ENCODE results near the gene MOSMO.

DNA sequence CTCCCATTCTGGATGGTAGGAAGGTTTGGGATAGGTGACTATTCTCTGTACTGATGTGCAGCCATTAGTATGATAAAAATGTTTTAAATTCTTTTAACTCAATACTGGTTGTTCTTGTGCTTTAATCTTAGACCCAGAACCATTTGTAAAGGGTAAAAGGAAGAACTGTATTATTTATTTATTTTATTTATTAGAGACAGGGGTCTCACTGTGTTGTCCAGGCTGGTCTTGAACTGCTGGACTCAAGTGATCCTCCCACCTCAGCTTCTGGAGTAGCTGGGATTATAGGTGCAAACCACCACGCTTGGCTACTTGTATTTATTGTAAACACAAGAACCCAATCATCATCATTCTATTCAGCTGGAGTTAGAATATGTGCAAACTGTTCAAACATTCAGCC lies 2.2 kb upstream of the MOSMO start:
- TF ChIP-seq, protein P1, sequence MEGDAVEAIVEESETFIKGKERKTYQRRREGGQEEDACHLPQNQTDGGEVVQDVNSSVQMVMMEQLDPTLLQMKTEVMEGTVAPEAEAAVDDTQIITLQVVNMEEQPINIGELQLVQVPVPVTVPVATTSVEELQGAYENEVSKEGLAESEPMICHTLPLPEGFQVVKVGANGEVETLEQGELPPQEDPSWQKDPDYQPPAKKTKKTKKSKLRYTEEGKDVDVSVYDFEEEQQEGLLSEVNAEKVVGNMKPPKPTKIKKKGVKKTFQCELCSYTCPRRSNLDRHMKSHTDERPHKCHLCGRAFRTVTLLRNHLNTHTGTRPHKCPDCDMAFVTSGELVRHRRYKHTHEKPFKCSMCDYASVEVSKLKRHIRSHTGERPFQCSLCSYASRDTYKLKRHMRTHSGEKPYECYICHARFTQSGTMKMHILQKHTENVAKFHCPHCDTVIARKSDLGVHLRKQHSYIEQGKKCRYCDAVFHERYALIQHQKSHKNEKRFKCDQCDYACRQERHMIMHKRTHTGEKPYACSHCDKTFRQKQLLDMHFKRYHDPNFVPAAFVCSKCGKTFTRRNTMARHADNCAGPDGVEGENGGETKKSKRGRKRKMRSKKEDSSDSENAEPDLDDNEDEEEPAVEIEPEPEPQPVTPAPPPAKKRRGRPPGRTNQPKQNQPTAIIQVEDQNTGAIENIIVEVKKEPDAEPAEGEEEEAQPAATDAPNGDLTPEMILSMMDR (conservative IDR thresholded peaks at IDR 0.05; ENCODE audit: low read depth, low read length) = no peak
- TF ChIP-seq EZH2phosphoT487 (IDR thresholded peaks at IDR 0.05; ENCODE audit: borderline replicate concordance, low read length) = no peak
